RWPE2 (cell line): ENCODE measurements around the gene PTPRN.
A peak's percentile ranks its signal among the peaks of the same experiment; 100 is the strongest.

Experiments
- ATAC-seq: fragments of 200-7000 bp; cut with Tn5 transposase; 3 replicates; pipeline ENCODE4 v1.9.1; 2021; ENCODE audit warnings: low read depth
- DNase-seq: peaks from one replicate; pipeline ENCODE4 v3.0.0-alpha.2; 2020; ENCODE audit warnings: low spot score
- H3K27ac ChIP-seq: fragments of 450-650 bp; 2 replicates; pipeline ENCODE4 v1.5.1; 2017; ENCODE audit warnings: mild to moderate bottlenecking; ENCODE audit not compliant: poor library complexity, severe bottlenecking
- H3K27me3 ChIP-seq: fragments of 250-450 bp; sonication (Bioruptor Pico); 2 replicates; pipeline ENCODE4 v1.5.1; 2021; ENCODE audit warnings: mild to moderate bottlenecking, moderate library complexity; ENCODE audit not compliant: insufficient read depth, poor library complexity, severe bottlenecking
- H3K36me3 ChIP-seq: fragments of 250-450 bp; sonication (Bioruptor Pico); 2 replicates; pipeline ENCODE4 v1.5.1; 2020; ENCODE audit warnings: low read depth, mild to moderate bottlenecking, moderate library complexity
- H3K4me1 ChIP-seq: fragments of 250-450 bp; sonication (Bioruptor Pico); 2 replicates; pipeline ENCODE4 v1.5.1; 2021; ENCODE audit warnings: mild to moderate bottlenecking, moderate library complexity; ENCODE audit not compliant: insufficient read depth, poor library complexity, severe bottlenecking
- H3K4me3 ChIP-seq: fragments of 250-450 bp; sonication (Bioruptor Pico); 2 replicates; pipeline ENCODE4 v1.5.1; 2021; ENCODE audit warnings: mild to moderate bottlenecking, moderate library complexity; ENCODE audit not compliant: severe bottlenecking
- H3K9me3 ChIP-seq: fragments of 250-450 bp; sonication (Bioruptor Pico); 2 replicates; pipeline ENCODE4 v1.5.1; 2021; ENCODE audit warnings: mild to moderate bottlenecking, moderate library complexity; ENCODE audit not compliant: severe bottlenecking
- TF ChIP-seq, protein P1 (sequence below): fragments of 450-650 bp; IDR thresholded peaks from one replicate; pipeline ENCODE4 v1.5.1; 2017; ENCODE audit warnings: mild to moderate bottlenecking, moderate library complexity; ENCODE audit not compliant: poor library complexity, severe bottlenecking

The PTPRN gene

DNA sequence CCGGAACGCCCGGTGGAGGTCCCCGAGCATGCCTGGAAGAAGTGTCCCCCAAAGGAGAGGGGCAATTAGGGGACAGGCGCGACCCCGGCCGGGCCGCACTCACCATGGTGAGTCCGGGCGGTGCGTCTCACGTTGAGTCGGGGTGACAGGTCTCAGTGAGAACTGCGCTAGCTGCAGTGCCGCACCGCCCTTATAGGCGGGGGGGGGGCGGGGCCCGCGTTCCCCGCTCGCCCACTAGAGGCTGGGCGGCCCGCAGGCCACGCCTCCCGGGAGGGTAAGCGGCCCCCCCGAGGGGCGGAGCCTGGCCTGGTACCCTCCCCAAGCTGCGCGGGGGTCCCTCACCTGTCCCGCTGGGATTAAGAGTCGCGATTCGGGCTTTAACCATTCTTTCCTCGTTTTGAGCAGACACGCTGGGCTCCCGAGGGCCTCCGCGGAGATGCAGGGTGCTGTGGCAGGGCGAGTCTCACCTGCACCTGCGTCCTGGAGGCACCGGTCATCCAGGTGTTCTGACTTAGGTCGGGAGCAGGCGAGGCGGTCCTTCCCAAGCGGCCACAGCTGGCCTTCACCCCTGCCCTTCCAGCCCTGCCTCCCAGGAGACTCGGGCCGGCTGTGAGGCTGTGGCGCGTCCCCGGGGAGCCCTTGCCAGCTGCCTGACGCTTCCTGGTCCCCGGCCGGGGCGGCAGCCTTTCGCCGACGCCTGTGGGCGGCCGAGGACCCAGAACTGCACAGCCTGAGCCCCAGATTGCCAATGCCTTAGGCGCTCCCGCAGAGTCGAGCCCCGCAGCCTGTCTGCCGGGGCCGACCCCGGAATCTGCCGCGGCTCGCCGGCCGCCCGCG lies 55.2 kb downstream of the PTPRN start, which contains the start of gene TUBA4A:
Gene TUBA4A, minus strand, starts transcription at position 166 of the 837 bp plus-strand sequence. Its CDS starts 60 bp downstream, at position 106.
- ATAC-seq: peak; percentile 50
- Histone ChIP-seq H3K36me3 (peaks cover 25% of the 10 kb centered on the region), H3K27me3 (no peaks in the 10 kb centered on the region), H3K9me3 (no peaks in the 10 kb centered on the region), H3K4me1 (peaks cover 32% of the 10 kb centered on the region), H3K4me3 (peak within 1 kb of the TSS; percentile 67), H3K27ac (peak within 1 kb of the TSS; percentile 97)
- TF ChIP-seq, protein P1, sequence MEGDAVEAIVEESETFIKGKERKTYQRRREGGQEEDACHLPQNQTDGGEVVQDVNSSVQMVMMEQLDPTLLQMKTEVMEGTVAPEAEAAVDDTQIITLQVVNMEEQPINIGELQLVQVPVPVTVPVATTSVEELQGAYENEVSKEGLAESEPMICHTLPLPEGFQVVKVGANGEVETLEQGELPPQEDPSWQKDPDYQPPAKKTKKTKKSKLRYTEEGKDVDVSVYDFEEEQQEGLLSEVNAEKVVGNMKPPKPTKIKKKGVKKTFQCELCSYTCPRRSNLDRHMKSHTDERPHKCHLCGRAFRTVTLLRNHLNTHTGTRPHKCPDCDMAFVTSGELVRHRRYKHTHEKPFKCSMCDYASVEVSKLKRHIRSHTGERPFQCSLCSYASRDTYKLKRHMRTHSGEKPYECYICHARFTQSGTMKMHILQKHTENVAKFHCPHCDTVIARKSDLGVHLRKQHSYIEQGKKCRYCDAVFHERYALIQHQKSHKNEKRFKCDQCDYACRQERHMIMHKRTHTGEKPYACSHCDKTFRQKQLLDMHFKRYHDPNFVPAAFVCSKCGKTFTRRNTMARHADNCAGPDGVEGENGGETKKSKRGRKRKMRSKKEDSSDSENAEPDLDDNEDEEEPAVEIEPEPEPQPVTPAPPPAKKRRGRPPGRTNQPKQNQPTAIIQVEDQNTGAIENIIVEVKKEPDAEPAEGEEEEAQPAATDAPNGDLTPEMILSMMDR: no peak
- peak; percentile 83 for DNase-seq

DNA sequence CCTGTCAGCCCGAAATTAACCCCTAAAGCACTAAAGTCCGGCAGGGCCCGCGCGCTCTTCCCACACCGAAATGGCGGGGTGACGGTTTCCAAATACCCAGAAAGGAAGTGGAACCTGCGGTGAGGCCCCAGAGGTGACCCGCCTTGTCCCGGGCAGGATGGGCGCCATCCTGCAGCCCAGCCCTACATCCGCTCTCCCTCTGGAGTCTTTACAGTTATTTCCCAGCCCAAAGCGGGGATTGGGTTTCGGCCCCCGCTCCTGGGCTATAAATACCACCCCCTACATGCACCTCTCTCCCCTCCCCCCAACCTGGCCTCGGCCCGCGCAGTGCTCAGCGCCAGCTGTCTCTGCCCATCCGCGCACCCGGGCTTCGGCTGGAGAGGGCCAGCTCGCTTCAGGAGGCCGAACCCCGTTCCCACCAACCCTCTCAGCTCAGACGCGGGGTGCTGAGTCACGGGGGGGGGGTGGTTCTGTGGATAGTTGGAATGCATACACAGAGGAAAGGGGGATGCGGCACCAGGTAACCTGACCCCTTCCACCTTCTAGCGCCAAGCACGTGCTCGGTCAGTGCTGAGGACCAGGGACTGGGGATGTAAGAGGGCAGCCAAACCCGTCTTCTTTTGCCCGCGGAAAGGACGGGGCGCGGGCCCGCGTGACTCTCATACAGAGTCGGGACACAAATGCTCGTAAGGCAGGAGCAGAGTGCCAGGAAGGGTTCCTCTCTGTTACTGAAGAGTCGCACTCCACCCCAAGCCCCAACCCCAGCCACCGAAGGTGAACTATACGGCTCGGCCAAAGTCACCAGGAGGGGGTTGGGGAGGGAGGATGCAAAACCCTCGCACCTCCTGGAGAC lies 56.1 kb downstream of the PTPRN start, which contains the start of gene TUBA4B:
Gene TUBA4B, plus strand, starts transcription at position 344 of the 853 bp plus-strand sequence. Its CDS starts 165 bp downstream, at position 509.
- H3K4me1 ChIP-seq: peaks cover 40% of the 10 kb centered on the region
- peak within 1 kb of the TSS; percentile 67 for H3K4me3 ChIP-seq
- peak; percentile 33 for ATAC-seq
- H3K27me3 ChIP-seq: no peaks in the 10 kb centered on the region
- H3K36me3 ChIP-seq: peaks cover 29% of the 10 kb centered on the region
- H3K27ac ChIP-seq: peak within 1 kb of the TSS; percentile 97
- TF ChIP-seq, protein P1: no peak
- no peaks in the 10 kb centered on the region for H3K9me3 ChIP-seq
- DNase-seq: peak; percentile 64

GRCh38 chr2:219252570-219252899 lies 56.7 kb downstream of the PTPRN start:
- peaks cover 35% of the 10 kb centered on the region for H3K36me3 ChIP-seq
- peaks cover 43% of the 10 kb centered on the region for H3K4me1 ChIP-seq
- H3K27me3 ChIP-seq: no peaks in the 10 kb centered on the region

GRCh38 chr2:219252084-219252483 lies 57.1 kb downstream of the PTPRN start:
- Histone ChIP-seq H3K9me3 (no peaks in the 10 kb centered on the region), H3K27me3 (no peaks in the 10 kb centered on the region), H3K4me3 (peak overlapping the region; percentile 67), H3K36me3 (peaks cover 39% of the 10 kb centered on the region), H3K27ac (peak overlapping the region; percentile 97), H3K4me1 (peaks cover 43% of the 10 kb centered on the region)
- DNase-seq: peak; percentile 69
- peak; percentile 12; the same call in 2 of the 3 replicates for ATAC-seq
- TF ChIP-seq, protein P1: no peak

More at GRCh38 chr2:219252570-219252899, 56.7 kb downstream of the PTPRN start:
- ATAC-seq: no peak
- H3K9me3 ChIP-seq: no peaks in the 10 kb centered on the region
- peak overlapping the region; percentile 67 for H3K4me3 ChIP-seq
- TF ChIP-seq, protein P1: no peak
- DNase-seq: no peak
- peak overlapping the region; percentile 97 for H3K27ac ChIP-seq
